GM21619 (cell line): ENCODE results near the gene GLB1L.

Source experiments
- ATAC-seq: cut with Tn5 transposase; IDR thresholded peaks from one replicate; pipeline ENCODE4 v1.9.1; 2021; ENCODE audit not compliant: unreplicated experiment

Gene GLB1L

DNA sequence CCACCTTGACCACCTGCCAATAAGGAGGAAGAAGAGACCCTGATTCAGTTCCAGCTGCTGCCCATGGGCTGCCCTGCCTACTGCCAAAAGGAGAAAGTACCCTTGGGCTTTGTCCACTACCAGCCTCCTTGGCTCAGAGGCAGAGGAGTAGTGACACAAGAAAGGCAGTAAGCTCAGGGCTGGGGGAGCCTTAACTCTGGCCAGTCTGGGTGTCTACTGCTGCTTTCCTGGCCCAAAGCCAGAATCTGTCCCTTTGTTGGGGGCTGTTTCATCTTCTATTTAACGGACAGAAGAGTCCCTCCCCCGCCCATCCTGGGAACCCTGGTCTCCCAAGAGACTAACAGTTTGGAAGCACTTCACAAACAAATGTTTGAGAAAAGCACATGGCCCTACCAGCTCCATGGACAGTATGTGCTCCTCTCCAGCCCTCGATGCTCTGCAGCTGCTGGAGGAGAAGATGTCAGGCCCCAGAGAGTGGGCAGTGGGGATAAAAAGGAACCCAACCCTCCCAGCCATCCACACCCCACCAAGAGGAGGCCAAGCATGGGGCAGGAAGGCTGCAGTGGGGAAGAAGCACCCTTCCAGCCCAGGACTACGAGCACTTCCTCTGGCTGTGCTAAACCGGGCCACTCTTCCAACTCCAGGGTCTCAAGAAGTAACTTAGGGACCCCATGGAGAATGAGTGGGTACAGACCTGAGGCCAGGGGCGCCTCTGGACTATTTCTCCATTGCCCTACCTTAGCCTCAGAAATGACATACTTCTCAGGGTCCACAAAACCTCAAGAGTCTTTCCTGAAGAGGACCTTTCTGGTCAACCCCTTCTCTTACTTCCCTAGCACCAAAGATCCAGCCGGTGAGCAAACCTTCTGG lies 17.0 kb downstream of the GLB1L start:
- ATAC-seq, result no peak

DNA sequence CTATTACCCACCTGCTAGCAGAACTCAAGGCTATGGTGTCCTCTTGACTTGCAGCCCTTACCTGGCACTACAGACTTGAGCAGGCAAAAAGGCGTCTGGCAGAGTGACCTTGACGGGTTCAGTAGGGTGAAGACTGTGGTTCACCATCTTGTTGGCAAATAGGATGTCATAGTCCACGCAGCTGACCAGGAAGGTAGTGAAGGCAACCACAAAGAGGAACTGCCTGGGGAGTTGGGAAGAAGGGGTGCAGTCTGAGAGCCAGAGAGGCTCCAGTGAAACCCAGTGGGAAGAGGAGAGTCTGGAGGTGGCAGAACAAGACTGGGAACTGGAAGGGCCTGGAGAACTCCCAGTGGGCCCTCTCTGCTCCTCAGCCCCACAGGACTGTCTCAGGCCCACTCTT lies 19.9 kb downstream of the GLB1L start:
- no peak for ATAC-seq

DNA sequence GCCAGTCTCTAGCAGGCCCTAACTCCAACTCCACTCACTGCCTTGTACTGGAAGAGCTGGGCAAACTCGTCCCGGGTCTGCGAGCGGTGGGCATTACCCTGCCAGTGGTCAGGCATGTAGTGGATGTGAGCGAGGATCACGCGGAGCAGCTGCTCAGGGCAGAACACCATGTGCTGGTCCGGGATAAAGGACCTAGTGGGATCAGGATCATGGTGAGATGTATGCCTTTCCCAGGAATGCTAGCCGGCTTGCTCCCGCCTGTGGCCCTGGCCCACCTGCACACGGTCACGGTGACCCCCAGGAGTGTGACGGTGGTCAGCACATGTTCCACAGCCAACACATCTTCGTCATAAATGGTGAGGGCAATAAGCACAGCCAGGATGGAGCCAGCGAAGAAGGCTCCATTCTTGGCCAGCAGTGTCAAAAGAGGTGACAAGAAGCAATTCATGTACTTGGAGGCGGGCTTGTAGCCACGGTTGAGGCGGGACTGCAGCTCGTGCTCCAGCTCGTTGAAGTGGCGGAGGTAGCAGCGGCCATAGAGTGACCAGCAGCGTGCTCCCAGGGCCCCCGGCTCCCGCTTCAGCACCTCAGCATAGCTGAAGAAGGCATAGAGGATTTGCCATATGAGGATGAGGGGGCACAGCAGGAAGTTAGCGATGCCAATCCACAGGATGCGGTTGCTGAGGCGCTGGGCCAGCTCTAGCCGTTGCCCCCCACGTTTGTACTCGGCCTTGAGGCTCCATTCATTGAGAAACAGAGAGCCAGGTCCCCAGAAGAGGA lies 21.2 kb downstream of the GLB1L start:
- ATAC-seq, result no peak

DNA sequence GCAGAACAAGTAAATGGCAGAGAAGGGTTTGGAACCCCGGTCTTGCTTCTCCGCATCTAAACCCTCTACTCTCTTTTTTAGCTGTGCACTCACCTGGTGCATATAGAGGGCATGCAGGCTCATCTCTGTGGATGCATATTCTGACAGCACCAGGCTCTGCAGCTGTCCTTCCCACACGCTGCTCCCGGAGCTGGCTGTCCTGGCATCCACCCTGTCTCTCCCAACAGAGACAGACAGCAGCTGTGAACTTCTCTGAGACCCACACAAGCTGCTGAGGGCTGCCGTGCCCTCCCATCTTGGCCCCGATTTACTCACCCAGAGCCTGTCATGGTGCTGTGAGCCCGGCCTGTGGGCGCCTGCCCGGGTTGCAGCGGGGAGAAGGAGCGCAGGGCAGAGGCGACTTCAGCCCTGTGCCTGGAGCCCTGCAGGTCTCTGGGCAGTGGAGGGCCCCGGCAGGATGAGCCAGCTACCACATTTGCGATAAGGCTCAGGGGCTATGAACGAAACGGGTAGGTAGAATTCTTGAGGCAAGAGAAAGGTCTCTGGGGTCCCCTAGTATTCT lies 23.2 kb downstream of the GLB1L start:
- ATAC-seq, result no peak

DNA sequence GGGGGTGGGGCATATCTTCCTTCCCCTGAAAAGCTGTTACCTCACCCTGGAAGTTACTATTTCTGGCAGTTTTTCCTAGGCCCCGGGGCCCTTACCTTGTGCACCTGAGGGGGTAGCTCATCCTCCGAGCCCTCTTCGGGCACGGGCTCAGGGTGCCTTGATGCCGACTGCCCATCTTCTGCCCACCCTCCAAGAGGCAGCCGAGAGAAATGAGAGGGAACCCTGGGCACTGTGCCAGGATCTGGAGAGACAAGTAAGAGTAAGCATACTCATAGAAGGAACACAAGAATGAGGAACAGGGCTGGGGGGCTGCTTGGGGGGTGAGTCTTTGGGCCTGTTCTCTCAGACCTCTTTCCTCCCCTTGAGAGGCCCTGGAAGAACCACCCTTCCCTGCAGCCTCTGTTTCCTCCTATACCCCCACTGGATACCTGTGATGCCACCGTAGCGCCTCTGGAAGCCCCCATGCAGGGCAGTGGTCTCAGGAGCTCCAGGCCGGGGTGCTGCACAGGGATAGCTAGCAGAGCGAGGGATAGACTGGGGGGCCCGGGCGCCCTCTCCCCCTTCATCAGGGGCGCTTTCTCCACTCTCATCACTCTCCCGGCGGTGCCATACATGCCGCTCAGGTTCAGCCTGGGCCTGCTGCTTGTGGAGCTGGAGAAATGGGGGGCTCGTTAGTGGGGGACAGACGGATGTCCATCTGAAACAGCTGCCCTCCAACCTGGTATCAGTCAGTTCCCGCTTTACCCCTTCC lies 24.4 kb downstream of the GLB1L start:
- ATAC-seq, result no peak

DNA sequence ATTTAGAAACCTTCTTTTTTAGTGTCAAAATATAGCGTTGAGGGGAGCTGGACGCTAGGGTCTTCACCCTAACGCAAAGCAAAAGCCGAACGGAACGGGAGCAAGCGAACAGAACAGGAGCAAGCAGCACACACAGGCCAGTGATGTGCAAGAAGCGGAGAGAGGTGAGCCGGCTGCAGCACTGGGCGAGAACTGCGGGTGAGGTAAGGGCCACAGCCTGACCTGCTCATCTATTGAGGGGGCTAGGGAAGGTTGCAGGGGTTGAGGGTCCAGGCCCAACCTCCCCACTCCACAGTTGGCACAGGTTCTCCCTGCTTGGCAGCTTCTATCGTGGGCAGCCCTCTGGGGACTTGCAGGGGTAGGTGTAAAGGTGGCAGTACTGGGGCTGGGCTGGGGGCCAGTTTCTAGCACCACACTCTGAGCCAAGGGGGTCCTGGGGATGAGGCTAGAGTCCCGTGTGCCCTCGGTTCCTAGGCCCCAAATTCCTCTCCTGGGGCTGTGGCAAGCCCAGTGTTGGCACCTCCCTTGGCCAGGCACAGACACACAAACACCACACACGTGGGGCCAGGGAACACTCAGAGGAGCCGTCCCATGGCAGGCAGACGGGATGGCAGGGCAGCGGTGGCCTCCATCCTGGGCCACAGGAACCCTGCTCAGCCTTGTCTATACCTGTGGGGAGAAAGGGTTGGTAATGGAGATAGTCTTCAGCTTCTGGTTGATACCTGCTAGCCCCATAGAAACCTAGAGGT lies 25.3 kb downstream of the GLB1L start:
- ATAC-seq, result no peak

DNA sequence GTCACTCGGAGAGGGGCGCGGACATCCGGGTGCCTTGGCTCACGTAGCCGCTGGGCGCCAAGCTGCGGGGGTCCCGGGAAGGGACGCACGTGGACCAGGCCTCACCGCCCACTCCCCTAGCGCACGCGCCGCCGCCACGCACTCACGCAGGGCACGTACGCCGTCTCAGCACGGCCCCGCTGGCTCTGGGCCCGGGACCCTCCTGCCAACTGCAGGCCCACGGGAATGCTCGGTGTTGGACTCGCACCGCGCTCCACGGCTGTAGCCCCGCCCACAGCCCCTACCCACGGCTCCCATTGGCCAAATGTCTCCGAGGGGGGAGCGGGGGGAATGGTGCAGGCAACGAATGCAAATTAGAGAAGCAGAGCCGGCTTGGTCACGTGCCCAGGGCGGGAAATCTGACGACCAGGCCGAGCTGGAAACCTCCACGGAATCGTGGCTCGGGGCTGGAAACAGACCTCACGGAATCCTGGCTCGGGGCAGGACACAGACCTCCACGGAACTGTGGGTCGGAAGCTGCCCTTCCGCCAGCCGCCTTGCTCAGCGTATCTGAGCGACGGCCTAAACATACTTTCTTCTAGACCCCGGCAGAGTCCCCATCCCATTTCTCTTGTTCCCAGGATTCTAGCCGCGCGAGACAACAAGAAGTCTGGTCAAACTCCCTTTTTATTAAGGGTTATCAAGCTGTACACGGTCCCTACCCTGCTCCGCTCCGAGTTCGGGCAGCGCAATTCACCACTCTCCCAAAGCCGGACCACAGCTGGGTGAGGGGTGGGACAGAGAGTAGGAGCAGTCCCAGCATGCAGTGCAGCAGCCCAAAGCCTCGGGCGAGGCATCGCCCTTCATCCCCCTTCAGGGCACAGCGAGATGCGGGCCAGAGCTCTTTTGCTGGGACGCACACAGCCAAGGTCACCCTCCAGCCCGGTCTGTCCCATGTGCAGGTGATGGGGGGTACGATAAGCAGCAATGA lies 26.2 kb downstream of the GLB1L start, which contains the start of gene ABCB6:
Gene ABCB6 (minus strand): TSS at position 227 of the 970 bp plus-strand sequence. CDS start 285 bp downstream, outside the sequence.
- ATAC-seq, result peak; percentile 81

DNA sequence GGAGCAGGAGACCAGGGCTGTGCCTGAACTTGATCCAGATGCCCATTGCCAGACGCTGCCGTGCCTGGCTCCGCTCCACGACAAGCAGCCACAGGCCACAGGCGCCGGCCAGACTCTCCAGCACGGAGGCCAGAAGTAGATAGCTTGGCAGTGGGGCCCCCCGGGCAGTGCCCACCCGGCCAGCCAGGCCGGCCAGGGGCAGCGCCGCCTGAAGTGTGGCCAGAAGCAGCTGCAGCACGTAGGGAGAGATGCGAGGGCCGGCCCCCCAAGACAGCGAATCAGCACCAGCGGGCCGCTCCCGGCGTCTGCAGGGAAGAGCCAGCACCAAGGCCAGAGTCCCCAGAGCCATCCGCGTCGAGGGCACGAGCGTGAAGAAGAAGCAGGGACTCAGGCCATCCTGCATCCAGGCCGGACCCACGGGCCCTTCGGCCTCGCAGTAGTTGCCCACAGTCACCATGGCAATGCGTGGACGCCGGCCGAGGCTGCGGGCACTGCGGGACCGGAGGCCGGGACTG lies 27.0 kb downstream of the GLB1L start:
- ATAC-seq, result peak; percentile 29

DNA sequence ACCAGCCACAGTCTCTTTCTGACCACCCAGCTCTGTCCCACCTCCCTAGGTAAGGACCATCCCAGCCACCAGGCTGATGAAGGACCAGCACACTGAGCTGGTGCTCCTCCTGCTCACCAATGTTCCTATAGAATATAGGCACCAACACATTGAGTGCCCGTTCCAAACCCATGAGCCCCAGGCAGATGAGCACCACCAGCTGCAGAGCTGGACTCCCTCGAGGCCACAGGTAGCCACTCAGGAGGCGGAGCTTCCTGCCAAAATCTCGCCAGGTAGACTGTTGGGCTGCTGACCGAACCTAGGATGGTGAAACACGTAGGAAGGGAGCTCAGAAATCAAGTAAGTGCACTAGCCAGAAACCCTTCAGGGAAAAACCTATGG lies 28.7 kb downstream of the GLB1L start:
- no peak for ATAC-seq

DNA sequence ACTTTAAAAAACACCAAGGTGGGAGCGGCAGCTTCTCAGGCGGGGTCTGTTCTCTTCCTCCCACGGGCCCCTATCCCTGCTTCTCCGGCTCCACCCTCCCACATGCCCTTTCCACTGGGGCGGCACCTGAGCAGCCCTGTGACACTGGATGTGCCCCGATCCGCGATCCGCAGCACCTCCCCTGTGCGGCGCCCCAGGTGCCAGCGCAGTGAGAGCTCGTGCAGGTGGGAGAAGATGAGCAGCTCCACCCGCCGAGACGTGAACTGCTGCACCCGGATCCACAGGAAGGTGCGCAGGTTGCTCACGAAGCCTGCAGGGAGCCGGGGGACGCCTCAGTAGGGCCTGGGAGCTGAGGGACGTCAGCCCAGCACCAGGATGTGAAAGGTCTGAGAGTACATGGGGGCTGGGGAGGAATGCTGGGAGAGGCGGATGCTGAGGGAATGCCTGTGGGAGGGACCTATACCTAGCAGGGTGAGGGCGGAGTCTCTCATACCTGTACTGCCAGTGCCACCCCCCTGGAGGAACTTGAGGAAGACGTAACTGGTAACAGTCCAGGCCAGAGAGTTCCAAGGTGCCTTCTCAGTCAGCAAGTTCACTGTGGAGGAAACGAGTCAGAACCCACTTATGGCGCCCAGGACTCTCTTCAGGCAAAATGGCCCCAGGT lies 29.2 kb downstream of the GLB1L start:
- no peak for ATAC-seq

DNA sequence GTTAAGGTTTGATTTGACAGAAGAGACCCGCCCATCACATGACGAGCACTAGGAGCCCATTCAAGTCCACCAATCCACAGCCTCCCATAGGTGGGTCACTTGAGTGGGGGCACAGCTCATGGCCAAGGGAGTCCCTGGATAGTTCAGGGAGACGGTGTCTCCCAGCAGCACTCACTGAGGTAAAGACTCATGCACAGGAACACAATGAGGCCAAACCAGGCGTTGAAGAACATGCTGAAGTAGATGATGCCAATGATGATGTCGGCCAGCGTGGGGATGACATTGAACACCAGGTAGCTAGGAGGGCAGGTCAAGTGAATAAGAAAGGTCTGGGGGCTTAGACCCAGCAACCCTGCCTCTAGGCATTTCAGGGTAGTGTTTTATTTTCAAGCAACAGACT lies 30.5 kb downstream of the GLB1L start:
- no peak for ATAC-seq

DNA sequence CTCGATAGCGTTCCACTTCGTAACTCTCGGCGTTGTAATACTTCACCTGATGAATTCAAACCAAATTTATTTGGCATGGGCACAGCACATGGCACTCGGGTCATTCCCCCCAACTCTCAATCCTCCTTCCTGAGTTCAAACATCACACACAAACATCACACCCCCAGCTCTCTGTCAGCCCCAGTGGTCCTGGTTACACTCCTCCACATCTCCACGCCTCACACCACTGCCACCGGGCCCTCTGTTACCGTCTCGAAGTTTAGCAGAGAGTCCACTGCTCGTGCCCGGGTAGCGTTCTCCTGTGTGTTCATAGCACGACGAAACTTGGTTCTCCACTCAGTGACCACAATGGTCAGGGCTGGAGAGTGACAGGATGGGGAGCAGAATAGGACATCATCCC lies 31.1 kb downstream of the GLB1L start:
- ATAC-seq, result no peak

DNA sequence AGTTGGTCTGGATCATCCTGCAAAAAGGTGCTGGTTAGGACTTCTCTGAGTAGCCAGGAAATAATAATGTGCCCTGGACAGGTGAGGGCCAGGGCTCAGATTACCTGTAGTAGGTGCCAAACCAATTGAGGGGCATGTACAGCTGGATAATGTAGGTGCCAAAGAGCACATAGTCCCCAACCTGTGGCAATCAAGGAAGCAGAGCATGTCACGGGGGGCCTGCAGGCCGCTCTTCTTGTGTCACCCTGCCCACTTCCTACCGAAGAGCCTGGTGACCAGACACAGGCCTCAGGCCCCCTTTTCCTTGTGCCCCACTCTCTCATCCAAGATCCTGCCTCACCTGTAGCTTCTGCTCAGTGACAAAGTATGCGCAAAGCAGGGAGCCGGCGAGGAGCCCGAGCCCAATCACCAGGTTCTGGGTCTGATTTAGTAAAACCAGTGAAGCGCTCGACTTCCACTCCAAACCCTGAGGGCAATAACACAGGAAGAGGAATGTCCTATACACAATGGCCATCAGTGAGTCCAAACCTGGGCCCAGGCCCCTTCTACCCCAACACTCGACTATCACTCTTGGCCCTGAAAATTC lies 31.7 kb downstream of the GLB1L start:
- no peak for ATAC-seq

DNA sequence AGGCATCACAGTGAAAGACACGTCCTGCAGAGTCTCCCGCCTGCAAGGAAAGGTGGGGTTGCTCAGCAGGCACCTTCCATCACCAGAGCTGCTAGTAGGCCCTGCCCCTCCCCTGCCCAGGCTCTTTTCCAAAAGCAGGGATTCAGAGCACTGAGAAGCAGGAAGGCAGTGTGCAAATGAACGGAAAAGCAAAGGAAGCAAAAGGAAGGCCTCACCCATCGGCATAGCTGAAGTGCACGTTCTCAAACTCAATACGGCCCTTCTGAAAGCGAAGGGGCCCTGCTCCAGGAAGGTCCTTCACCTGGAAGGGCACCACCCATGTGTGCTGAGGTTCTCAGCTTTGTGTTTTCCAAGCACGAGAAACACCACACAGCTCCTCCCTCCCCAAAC lies 32.2 kb downstream of the GLB1L start:
- ATAC-seq, result no peak

DNA sequence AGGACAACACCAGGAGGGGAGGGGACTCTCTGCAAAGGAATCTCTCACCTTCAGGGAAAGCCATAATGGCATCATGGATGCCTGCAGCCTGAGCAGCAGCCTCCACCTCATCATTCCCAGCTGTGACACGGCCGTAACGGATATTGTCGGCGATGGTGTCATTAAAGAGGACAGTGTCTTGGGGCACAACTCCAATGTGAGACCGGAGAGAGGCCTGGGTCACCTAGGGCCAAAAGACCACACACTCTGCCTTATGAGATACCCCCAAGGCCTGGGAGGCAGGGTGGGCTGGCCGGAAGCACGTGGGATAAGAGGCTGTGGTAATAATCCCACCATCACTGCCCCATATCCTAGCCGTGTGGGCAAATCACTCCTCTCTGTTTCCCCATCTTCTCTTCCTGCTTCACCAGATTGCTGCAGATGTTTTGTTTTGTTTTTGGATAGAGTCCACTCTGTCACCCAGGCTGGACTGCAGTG lies 34.3 kb downstream of the GLB1L start:
- no peak for ATAC-seq

DNA sequence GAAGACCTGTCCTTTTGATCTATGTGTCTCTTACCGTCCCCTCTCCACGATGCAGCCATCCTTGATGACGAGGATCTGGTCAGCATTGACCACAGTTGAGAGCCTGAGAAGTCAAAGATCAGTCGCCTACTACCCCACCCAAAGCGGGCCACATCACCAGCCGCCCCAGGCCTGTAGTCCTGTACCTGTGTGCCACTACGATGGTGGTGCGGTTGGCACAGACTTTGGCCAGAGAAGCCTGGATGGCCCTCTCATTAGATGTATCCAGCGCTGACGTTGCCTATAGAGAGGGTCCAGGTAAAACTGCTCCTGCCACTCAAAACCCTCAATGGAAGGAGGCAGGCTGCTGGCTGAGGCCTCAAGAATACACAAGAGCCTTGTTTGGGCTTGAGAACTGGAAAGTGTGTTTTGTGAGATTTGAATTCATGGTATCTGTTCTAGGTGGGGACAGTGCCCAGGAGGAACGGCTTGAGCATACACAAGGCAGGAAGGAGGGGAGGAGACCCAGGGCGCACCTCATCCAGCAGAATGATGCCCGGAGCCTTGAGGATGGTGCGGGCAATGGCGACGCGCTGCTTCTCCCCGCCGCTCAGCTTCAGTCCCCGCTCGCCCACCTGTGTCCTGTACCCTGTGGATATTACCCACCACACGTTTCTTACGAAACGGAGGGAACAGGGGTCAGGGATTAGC lies 34.9 kb downstream of the GLB1L start:
- ATAC-seq, result no peak
